Type B pancreatic cell (in vitro differentiated cells): ENCODE measurements around the gene KAT5. TPM values are rescaled to one million over a fixed set of nuclear protein-coding genes. Genes with fewer than 3 reads are reported as not detected.

Experiments
- DNase-seq: peaks from one replicate; pipeline ENCODE4 v3.0.0; 2021; ENCODE audit warnings: mixed read lengths; ENCODE audit not compliant: unreplicated experiment; ENCODE audit errors: extremely low spot score
- H3K27ac Mint-ChIP-seq: 2 replicates; pipeline ENCODE4 v1.8.0; 2021; ENCODE audit warnings: mild to moderate bottlenecking, mixed read lengths
- H3K27me3 Mint-ChIP-seq: 2 replicates; pipeline ENCODE4 v1.8.0; 2021; ENCODE audit warnings: mixed read lengths
- H3K36me3 Mint-ChIP-seq: 2 replicates; pipeline ENCODE4 v1.8.0; 2021; ENCODE audit warnings: mixed read lengths
- H3K4me1 Mint-ChIP-seq: one replicate; pipeline ENCODE4 v1.8.0; 2021; ENCODE audit warnings: mixed read lengths; ENCODE audit not compliant: unreplicated experiment
- H3K4me3 Mint-ChIP-seq: 2 replicates; pipeline ENCODE4 v1.8.0; 2021; ENCODE audit warnings: mild to moderate bottlenecking, mixed read lengths
- H3K9me3 Mint-ChIP-seq: 2 replicates; pipeline ENCODE4 v1.8.0; 2021; ENCODE audit warnings: mixed read lengths
- total RNA-seq: library from RNA; stranded (reverse); gene quantifications from 2 replicates; pipeline ENCODE4 v1.2.1, GENCODE V29; 2021; ENCODE audit warnings: low replicate concordance
- TF ChIP-seq, protein P1 (sequence below): fragments of 200-600 bp; sonication (generic); conservative IDR thresholded peaks from 2 replicates; pipeline ENCODE4 v1.5.0; 2021; ENCODE audit warnings: antibody characterized with exemption, mild to moderate bottlenecking

KAT5 gene
- total RNA-seq, 1 donor from 2014 or later, result 61.7 TPM

DNA sequence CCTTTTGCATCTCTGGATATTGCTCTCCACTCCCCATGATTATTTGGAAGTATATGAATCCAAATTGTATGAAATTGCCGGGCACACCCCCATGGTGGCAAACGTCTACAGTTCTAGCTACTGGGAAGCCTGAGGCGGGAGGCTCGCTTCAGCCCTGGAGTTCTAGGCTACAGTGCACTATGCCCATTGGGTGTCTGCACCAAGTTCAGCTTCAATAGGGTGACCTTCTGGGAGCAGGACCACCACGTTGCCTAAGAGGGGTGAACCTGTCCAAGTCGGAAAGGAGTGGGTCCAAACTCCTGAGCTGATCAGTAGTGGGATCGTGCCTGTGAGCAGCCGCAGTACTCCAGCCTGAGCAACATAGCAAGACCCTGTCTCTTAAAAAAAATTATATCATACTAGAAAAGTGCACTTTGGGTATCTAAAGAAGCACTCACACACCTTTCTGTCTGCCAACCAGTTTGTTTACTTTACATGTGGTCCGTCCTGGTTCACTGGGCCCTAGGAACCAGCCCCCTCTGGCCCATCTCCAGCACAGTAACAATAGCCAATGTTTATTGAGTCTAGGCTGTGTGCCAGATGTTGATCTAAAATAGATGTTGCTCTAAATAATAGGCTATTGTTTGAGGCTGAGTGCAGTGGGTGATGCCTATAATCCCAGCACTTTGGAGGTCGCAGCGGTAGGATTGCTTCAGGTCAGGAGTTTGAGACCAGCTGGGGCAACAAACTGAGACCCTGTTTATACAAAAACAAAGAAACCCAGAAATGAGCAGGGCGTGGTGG is 16.4 kb upstream of the KAT5 start:
- no peaks in the 10 kb centered on the region for H3K36me3 Mint-ChIP-seq
- no peak for DNase-seq
- peaks cover 22% of the 10 kb centered on the region for H3K27me3 Mint-ChIP-seq
- no peak overlapping the region for H3K4me3 Mint-ChIP-seq
- TF ChIP-seq, protein P1, sequence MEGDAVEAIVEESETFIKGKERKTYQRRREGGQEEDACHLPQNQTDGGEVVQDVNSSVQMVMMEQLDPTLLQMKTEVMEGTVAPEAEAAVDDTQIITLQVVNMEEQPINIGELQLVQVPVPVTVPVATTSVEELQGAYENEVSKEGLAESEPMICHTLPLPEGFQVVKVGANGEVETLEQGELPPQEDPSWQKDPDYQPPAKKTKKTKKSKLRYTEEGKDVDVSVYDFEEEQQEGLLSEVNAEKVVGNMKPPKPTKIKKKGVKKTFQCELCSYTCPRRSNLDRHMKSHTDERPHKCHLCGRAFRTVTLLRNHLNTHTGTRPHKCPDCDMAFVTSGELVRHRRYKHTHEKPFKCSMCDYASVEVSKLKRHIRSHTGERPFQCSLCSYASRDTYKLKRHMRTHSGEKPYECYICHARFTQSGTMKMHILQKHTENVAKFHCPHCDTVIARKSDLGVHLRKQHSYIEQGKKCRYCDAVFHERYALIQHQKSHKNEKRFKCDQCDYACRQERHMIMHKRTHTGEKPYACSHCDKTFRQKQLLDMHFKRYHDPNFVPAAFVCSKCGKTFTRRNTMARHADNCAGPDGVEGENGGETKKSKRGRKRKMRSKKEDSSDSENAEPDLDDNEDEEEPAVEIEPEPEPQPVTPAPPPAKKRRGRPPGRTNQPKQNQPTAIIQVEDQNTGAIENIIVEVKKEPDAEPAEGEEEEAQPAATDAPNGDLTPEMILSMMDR, result no peak
- no peaks in the 10 kb centered on the region for H3K9me3 Mint-ChIP-seq
- no peak overlapping the region for H3K27ac Mint-ChIP-seq
- H3K4me1 Mint-ChIP-seq, result peaks cover 8% of the 10 kb centered on the region

DNA sequence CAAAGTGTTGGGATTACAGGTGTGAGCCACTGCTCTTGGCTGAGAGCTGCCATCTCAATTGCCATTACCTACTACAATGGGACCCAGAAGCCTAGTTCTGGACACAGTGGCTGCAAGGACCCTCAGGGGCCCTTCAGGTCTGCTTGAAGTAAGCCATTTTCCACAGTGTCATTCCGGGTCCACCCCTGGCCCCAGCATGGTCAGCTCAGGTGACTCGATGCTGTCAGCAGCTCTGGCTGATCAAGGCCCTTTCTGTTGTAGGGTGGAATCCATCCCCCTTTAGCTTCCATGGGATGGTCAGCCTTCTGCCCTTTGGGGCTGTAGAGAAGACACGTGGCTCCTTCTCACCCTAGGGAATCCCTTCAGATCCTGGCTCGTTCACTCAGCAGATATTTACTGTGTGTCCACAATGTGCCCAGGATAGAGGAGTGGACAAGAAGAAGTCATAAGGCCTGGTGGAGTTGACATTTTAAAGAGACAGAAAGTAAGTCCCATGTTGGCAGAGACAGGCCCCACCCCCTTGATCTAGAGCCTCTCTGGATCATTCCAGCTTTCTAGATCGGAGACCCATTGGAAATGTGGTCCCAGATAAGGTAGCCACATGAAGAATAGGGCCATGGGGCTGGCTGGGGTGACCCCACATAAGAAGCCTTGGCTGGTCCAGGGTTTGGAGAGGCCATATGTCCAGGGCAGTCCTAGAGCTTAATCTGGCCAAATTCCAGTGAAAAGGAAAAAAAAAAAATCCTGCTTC is 15.1 kb upstream of the KAT5 start:
- H3K36me3 Mint-ChIP-seq, result no peaks in the 10 kb centered on the region
- no peak for DNase-seq
- peaks cover 8% of the 10 kb centered on the region for H3K4me1 Mint-ChIP-seq
- TF ChIP-seq, protein P1, result no peak
- H3K4me3 Mint-ChIP-seq, result no peak overlapping the region
- H3K27me3 Mint-ChIP-seq, result peaks cover 28% of the 10 kb centered on the region
- H3K27ac Mint-ChIP-seq, result no peak overlapping the region
- no peaks in the 10 kb centered on the region for H3K9me3 Mint-ChIP-seq

DNA sequence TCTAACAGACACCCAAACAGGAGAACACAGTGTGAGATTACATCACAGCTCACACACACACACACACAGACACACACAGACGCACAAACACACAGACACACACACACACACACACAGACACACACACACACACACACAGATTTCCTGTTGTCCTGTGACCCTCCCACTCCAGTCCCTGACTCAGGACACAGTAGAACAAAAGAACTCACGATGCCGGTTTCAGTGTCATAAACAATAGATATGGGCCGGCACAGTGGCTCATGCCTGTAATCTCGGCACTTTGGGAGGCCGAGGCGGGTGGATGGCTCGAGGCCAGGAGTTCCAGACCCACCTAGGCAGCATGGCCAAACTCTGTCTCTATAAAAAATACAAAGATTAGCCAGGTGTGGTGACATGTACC is 13.8 kb upstream of the KAT5 start:
- H3K36me3 Mint-ChIP-seq, result no peaks in the 10 kb centered on the region
- no peak overlapping the region for H3K27ac Mint-ChIP-seq
- no peak for DNase-seq
- no peak overlapping the region for H3K4me3 Mint-ChIP-seq
- H3K27me3 Mint-ChIP-seq, result peaks cover 34% of the 10 kb centered on the region
- TF ChIP-seq, protein P1, result no peak
- peaks cover 4% of the 10 kb centered on the region for H3K4me1 Mint-ChIP-seq
- H3K9me3 Mint-ChIP-seq, result no peaks in the 10 kb centered on the region

DNA sequence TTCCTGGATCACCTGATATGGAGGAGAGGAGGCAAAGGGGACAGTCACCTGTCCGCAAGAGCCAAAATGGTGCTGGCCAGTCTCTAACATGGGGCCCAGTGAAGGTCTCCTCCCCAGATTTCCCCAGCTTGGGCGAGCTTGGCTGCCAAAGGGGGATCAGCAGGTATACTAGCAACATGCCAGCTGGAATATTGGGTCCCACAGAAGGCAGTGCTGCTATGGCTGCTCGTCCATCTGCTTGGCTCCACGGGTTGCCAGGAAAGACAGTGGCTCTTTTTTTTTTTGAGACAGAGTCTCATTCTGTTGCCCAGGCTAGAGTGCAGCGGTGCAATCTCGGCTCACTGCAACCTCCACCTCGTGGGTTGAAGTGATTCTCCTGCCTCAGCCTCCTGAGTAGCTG is 12.7 kb upstream of the KAT5 start:
- peaks cover 35% of the 10 kb centered on the region for H3K27me3 Mint-ChIP-seq
- H3K9me3 Mint-ChIP-seq, result no peaks in the 10 kb centered on the region
- H3K36me3 Mint-ChIP-seq, result no peaks in the 10 kb centered on the region
- DNase-seq, result no peak
- TF ChIP-seq, protein P1, result no peak
- H3K4me1 Mint-ChIP-seq, result peaks cover 4% of the 10 kb centered on the region
- H3K4me3 Mint-ChIP-seq, result no peak overlapping the region
- H3K27ac Mint-ChIP-seq, result no peak overlapping the region

DNA sequence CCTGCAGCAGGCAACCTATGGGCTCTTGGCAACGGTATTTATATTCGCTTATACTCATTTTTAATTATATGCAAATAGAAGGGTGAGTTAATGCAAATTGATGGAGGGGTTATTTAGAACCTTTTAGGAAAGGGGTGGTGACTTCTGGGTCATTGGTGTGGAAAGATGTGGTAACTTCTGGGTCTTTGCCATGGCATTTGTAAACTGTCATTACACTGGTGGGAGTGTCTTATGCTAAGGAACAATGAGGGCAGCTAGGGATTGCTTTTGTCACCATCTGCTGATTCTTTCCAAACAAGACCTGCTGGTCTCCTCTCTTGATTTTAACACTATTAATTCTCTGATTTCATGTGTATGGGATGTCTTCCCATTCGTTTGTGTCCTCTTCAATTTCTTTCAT is 11.7 kb upstream of the KAT5 start:
- peaks cover 2% of the 10 kb centered on the region for H3K4me1 Mint-ChIP-seq
- no peak for DNase-seq
- H3K27me3 Mint-ChIP-seq, result peaks cover 37% of the 10 kb centered on the region
- H3K4me3 Mint-ChIP-seq, result no peak overlapping the region
- no peaks in the 10 kb centered on the region for H3K36me3 Mint-ChIP-seq
- TF ChIP-seq, protein P1, result no peak
- H3K9me3 Mint-ChIP-seq, result no peaks in the 10 kb centered on the region
- no peak overlapping the region for H3K27ac Mint-ChIP-seq
